Measurements from ENCODE around the gene P2RY2. TPM values are rescaled to one million over a fixed set of nuclear protein-coding genes. Genes with fewer than 3 reads are reported as not detected.

The P2RY2 gene
- total RNA-seq, 1 experiment from 2014 or later: 1.2 TPM

- Mint-ChIP-seq H3K4me3 (no peak overlapping the region), H3K4me1 (0 out of 2 replicates have a peak, but pooled peaks cover 3% of the 10 kb centered on the region), H3K36me3 (no peaks in the 10 kb centered on the region), H3K27ac (no peak overlapping the region), H3K27me3 (ENCODE audit: low read depth) (no peaks in the 10 kb centered on the region), H3K9me3 (no peaks in the 10 kb centered on the region)
- ATAC-seq (no peak), DNase-seq (ENCODE audit: low spot score) (no peak)
- ChIA-PET CTCF (interaction anchor here (0.6 to 6.1 kb wide), 13 partner anchors 10 to 437 kb away, joined by 3 to 129 read pairs (median 13); partner anchors contain the start of genes P2RY2 and P2RY6), POLR2A (no interaction called here)
- no peak for TF ChIP-seq FOXK1 (CRISPR knock-in tag; IDR thresholded peaks at IDR 0.05)
- no peak for TF ChIP-seq SMAD4 (CRISPR knock-in tag; IDR thresholded peaks at IDR 0.05)
Measured at GRCh38 chr11:73235236-73235786, 17.2 kb downstream of the P2RY2 start.

- H3K4me3 Mint-ChIP-seq: no peak overlapping the region
- H3K9me3 Mint-ChIP-seq: no peaks in the 10 kb centered on the region
- ChIA-PET POLR2A (interaction anchor here (0.6 to 1.8 kb wide), 3 partner anchors 17 to 424 kb away, joined by 3 to 5 read pairs (median 3); partner anchors contain the start of gene FCHSD2), CTCF (interaction anchor here (0.5 to 6.1 kb wide), 56 partner anchors 8 to 695 kb away, joined by 3 to 129 read pairs (median 6); partner anchors contain the start of genes FCHSD2, P2RY2 and P2RY6)
- DNase-seq (ENCODE audit: low spot score) (no peak), ATAC-seq (no peak)
- no peaks in the 10 kb centered on the region for H3K36me3 Mint-ChIP-seq
- no peak overlapping the region for H3K27ac Mint-ChIP-seq
- no peaks in the 10 kb centered on the region for H3K27me3 Mint-ChIP-seq (ENCODE audit: low read depth)
- TF ChIP-seq HMGA2 (CRISPR knock-in tag; IDR thresholded peaks at IDR 0.05) (no peak), CREM (CRISPR knock-in tag; IDR thresholded peaks at IDR 0.05) (no peak), USF1 (CRISPR knock-in tag; IDR thresholded peaks at IDR 0.05) (no peak), CBFB (CRISPR knock-in tag; IDR thresholded peaks at IDR 0.05; ENCODE audit: low read depth) (no peak), RORB (CRISPR knock-in tag; IDR thresholded peaks at IDR 0.05) (no peak), ZNF232 (CRISPR knock-in tag; IDR thresholded peaks at IDR 0.05) (no peak), ZNF396 (CRISPR knock-in tag; IDR thresholded peaks at IDR 0.05; ENCODE audit: borderline replicate concordance) (no peak), GTF2I (CRISPR knock-in tag; conservative IDR thresholded peaks at IDR 0.05) (no peak), JAZF1 (CRISPR knock-in tag; IDR thresholded peaks at IDR 0.05) (no peak), ATF3 (CRISPR knock-in tag; conservative IDR thresholded peaks at IDR 0.05) (no peak), ZNF423 (CRISPR knock-in tag; IDR thresholded peaks at IDR 0.05) (no peak), MYBL2 (CRISPR knock-in tag; IDR thresholded peaks at IDR 0.05) (no peak), OVOL2 (CRISPR knock-in tag; IDR thresholded peaks at IDR 0.05; ENCODE audit: borderline replicate concordance) (no peak), ZNF138 (CRISPR knock-in tag; conservative IDR thresholded peaks at IDR 0.05) (no peak), ZNF317 (CRISPR knock-in tag; IDR thresholded peaks at IDR 0.05; ENCODE audit: borderline replicate concordance, low read depth) (no peak)
- TF ChIP-seq, protein P1, sequence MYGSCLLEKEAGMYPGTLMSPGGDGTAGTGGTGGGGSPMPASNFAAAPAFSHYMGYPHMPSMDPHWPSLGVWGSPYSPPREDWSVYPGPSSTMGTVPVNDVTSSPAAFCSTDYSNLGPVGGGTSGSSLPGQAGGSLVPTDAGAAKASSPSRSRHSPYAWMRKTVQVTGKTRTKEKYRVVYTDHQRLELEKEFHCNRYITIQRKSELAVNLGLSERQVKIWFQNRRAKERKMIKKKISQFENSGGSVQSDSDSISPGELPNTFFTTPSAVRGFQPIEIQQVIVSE (CRISPR knock-in tag; IDR thresholded peaks at IDR 0.05; ENCODE audit: borderline replicate concordance): no peak
- TF ChIP-seq, protein P2, sequence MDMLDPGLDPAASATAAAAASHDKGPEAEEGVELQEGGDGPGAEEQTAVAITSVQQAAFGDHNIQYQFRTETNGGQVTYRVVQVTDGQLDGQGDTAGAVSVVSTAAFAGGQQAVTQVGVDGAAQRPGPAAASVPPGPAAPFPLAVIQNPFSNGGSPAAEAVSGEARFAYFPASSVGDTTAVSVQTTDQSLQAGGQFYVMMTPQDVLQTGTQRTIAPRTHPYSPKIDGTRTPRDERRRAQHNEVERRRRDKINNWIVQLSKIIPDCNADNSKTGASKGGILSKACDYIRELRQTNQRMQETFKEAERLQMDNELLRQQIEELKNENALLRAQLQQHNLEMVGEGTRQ (CRISPR knock-in tag; IDR thresholded peaks at IDR 0.05): no peak
- TF ChIP-seq, protein P3, sequence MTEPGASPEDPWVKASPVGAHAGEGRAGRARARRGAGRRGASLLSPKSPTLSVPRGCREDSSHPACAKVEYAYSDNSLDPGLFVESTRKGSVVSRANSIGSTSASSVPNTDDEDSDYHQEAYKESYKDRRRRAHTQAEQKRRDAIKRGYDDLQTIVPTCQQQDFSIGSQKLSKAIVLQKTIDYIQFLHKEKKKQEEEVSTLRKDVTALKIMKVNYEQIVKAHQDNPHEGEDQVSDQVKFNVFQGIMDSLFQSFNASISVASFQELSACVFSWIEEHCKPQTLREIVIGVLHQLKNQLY (CRISPR knock-in tag; IDR thresholded peaks at IDR 0.05): no peak
- TF ChIP-seq, protein P4, sequence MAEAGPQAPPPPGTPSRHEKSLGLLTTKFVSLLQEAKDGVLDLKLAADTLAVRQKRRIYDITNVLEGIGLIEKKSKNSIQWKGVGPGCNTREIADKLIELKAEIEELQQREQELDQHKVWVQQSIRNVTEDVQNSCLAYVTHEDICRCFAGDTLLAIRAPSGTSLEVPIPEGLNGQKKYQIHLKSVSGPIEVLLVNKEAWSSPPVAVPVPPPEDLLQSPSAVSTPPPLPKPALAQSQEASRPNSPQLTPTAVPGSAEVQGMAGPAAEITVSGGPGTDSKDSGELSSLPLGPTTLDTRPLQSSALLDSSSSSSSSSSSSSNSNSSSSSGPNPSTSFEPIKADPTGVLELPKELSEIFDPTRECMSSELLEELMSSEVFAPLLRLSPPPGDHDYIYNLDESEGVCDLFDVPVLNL (CRISPR knock-in tag; IDR thresholded peaks at IDR 0.05; ENCODE audit: borderline replicate concordance, low read depth): no peak
- 0 out of 2 replicates have a peak, but pooled peaks cover 4% of the 10 kb centered on the region for H3K4me1 Mint-ChIP-seq
Measured at GRCh38 chr11:73236205-73236765, 18.2 kb downstream of the P2RY2 start.

Data from WTC11 (cell line).